Karpas-422 (cell line): ENCODE data around the gene MRPS2. TPM values are rescaled to one million over a fixed set of nuclear protein-coding genes. Genes with fewer than 3 reads are reported as not detected.

Experiments used
- DNase-seq: peaks from one replicate; pipeline ENCODE4 v3.0.0-alpha.2; 2015
- H2AFZ ChIP-seq: fragments of 200-600 bp; sonication (generic); 2 replicates; pipeline ENCODE4 v1.6.1; 2014; ENCODE audit warnings: antibody characterized with exemption, low read length, mixed read lengths
- H3K27ac ChIP-seq: fragments of 200-600 bp; sonication (generic); 2 replicates; pipeline ENCODE4 v1.5.1; 2014; ENCODE audit warnings: mild to moderate bottlenecking, low read length, moderate library complexity
- H3K27me3 ChIP-seq: fragments of 200-600 bp; sonication (generic); 2 replicates; pipeline ENCODE4 v1.6.1; 2014; ENCODE audit warnings: low read length, mixed read lengths
- H3K36me3 ChIP-seq: fragments of 200-600 bp; sonication (generic); 2 replicates; pipeline ENCODE4 v1.6.1; 2014; ENCODE audit warnings: low read length, mixed read lengths; ENCODE audit not compliant: insufficient read depth
- H3K4me1 ChIP-seq: fragments of 200-600 bp; sonication (generic); 2 replicates; pipeline ENCODE4 v1.6.1; 2014; ENCODE audit warnings: mild to moderate bottlenecking, low read length, mixed read lengths
- H3K4me2 ChIP-seq: fragments of 200-600 bp; sonication (generic); 2 replicates; pipeline ENCODE4 v1.6.1; 2014; ENCODE audit warnings: low read length, low read depth, mild to moderate bottlenecking; ENCODE audit not compliant: poor library complexity, severe bottlenecking
- H3K4me3 ChIP-seq: fragments of 200-600 bp; sonication (generic); 2 replicates; pipeline ENCODE4 v1.5.1; 2014; ENCODE audit warnings: mild to moderate bottlenecking, antibody characterized with exemption, low read length, mixed read lengths
- H3K79me2 ChIP-seq: fragments of 200-600 bp; sonication (generic); 2 replicates; pipeline ENCODE4 v1.6.1; 2014; ENCODE audit warnings: mild to moderate bottlenecking, low read length, mixed read lengths
- H3K9ac ChIP-seq: fragments of 200-600 bp; sonication (generic); 2 replicates; pipeline ENCODE4 v1.6.0; 2014; ENCODE audit warnings: low read length
- H3K9me2 ChIP-seq: fragments of 200-600 bp; sonication (generic), shearing (Covaris generic); replicated peaks from 2 replicates; pipeline ENCODE4 v1.6.0; 2014; ENCODE audit warnings: mild to moderate bottlenecking, low read length, moderate library complexity; ENCODE audit not compliant: insufficient read depth
- H3K9me3 ChIP-seq: fragments of 300-700, 200-600 bp; sonication (generic); 2 replicates; pipeline ENCODE4 v1.6.1; 2014; ENCODE audit warnings: low read length, mixed read lengths
- H4K20me1 ChIP-seq: fragments of 200-600 bp; sonication (generic); 2 replicates; pipeline ENCODE4 v1.6.1; 2014; ENCODE audit warnings: mild to moderate bottlenecking, antibody characterized with exemption, low read length, low read depth; ENCODE audit not compliant: insufficient read depth
- total RNA-seq: library from RNA; depleted of rRNA; stranded (reverse); fragments of >200 nt; shearing (Covaris generic); gene quantifications from 2 replicates; pipeline ENCODE4 v1.2.3, GENCODE V29; 2014; ENCODE audit warnings: low replicate concordance

MRPS2 gene
- total RNA-seq, 1 experiment from 2014 or later: 47.9 TPM

DNA sequence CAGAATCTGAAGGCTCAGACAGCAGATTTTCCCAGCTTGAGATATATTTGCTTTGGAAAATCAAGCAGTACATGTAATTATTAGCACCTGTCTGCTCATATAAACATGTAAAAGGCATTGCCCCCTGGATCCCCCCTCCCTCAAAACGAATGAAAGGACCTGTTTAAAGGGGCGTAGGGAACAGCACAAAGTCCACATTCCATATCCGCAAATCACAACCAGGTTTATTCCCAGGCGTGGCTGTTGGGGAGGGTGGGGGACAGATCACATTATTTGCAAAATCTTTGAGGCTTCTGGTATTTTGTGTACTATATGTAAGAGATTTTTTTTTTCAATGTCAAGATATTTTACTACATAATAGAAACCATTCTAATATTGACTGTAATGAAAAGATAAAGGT lies 8.7 kb upstream of the MRPS2 start:
- DNase-seq: no peak
- no peaks in the 10 kb centered on the region for H3K9me2 ChIP-seq
- H3K36me3 ChIP-seq: no peaks in the 10 kb centered on the region
- H3K9ac ChIP-seq: no peak overlapping the region
- no peaks in the 10 kb centered on the region for H3K79me2 ChIP-seq
- H3K4me3 ChIP-seq: no peak overlapping the region
- H3K4me1 ChIP-seq: no peaks in the 10 kb centered on the region
- no peak overlapping the region for H2AFZ ChIP-seq
- H3K4me2 ChIP-seq: no peak overlapping the region
- H4K20me1 ChIP-seq: no peaks in the 10 kb centered on the region
- no peaks in the 10 kb centered on the region for H3K9me3 ChIP-seq
- no peaks in the 10 kb centered on the region for H3K27me3 ChIP-seq
- no peak overlapping the region for H3K27ac ChIP-seq

DNA sequence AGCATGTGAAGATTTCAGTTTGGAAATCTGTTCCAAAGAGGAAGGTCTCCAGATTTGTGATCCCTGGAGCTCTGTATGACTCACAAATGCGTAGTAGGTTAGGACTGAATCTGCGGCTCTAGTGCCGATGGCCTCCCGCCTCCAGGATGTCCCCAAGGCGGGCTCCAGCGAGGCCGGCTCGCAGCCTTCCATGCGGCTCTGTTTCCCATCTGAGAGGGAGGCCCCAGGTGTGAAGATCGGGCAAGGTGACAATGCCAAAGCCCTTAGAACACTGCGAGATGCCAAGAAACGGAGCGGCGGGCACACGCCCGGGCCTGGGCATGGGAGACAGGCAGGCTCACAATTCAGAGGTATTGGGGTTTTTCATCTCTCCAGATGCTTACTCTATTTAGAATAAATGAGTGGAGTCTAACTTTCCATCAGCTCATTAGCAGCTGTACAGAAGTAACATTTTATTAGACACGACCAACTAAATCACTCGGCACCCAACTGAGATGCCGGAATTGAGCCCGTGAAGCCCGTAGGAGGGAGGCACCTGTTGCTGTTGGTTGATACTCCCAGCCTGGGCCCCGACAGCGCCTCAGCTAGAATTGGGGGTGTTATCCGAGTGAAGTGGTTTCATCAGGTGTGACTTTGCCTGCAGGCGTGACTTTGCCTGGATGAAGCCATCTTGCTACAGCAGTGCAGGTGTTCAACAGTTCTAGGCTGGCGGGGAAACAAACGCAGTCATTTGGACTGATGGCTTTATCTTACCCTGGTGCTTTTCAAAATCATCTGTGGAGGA lies 7.4 kb upstream of the MRPS2 start:
- no peaks in the 10 kb centered on the region for H3K36me3 ChIP-seq
- no peak overlapping the region for H3K4me3 ChIP-seq
- no peak overlapping the region for H2AFZ ChIP-seq
- no peaks in the 10 kb centered on the region for H3K9me3 ChIP-seq
- H3K4me1 ChIP-seq: no peaks in the 10 kb centered on the region
- H3K9ac ChIP-seq: no peak overlapping the region
- H3K4me2 ChIP-seq: no peak overlapping the region
- H3K27ac ChIP-seq: no peak overlapping the region
- H3K9me2 ChIP-seq: no peaks in the 10 kb centered on the region
- no peak for DNase-seq
- no peaks in the 10 kb centered on the region for H4K20me1 ChIP-seq
- no peaks in the 10 kb centered on the region for H3K27me3 ChIP-seq
- H3K79me2 ChIP-seq: no peaks in the 10 kb centered on the region

DNA sequence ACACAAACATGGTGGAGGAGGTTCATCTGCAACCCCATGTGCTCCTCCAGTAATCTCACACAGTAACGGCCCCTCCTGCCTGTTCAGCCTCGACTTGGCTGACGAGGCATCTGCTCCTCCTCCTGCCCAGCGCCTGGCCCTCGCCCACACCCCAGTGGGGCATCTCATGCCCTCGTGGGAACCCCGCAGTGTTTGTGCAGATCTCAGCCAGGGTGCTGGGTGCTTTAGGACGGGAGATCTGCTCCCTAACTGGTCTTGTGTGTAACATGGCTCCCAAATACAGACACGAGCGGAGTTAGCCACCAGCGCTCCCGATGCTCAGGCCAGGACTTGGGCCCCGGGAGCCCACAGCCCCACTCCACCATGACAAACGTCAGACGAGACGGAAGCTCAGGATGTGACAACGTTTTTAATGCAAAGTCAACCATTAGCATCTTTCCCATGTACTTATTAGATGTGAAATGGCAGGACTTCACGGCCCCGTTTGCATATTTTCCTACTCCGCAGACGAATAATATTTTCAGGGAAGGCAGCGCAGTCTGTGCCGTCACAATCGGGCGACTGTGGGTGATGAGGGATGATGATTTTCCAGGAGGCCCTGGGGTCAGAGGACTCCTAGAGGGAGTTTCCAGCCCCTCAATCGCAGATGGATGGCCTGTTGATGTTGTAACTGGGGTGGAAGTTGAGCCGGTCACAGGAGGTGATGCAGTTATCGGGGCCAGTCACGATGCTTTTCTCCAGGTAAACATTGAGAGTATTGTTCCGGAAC lies 5.5 kb upstream of the MRPS2 start:
- Histone ChIP-seq H3K27ac (no peak overlapping the region), H2AFZ (no peak overlapping the region), H3K27me3 (no peaks in the 10 kb centered on the region), H3K9ac (no peak overlapping the region), H4K20me1 (no peaks in the 10 kb centered on the region), H3K9me2 (no peaks in the 10 kb centered on the region), H3K36me3 (no peaks in the 10 kb centered on the region), H3K4me2 (no peak overlapping the region), H3K9me3 (no peaks in the 10 kb centered on the region), H3K4me3 (no peak overlapping the region), H3K79me2 (no peaks in the 10 kb centered on the region), H3K4me1 (peaks cover 9% of the 10 kb centered on the region)
- no peak for DNase-seq

DNA sequence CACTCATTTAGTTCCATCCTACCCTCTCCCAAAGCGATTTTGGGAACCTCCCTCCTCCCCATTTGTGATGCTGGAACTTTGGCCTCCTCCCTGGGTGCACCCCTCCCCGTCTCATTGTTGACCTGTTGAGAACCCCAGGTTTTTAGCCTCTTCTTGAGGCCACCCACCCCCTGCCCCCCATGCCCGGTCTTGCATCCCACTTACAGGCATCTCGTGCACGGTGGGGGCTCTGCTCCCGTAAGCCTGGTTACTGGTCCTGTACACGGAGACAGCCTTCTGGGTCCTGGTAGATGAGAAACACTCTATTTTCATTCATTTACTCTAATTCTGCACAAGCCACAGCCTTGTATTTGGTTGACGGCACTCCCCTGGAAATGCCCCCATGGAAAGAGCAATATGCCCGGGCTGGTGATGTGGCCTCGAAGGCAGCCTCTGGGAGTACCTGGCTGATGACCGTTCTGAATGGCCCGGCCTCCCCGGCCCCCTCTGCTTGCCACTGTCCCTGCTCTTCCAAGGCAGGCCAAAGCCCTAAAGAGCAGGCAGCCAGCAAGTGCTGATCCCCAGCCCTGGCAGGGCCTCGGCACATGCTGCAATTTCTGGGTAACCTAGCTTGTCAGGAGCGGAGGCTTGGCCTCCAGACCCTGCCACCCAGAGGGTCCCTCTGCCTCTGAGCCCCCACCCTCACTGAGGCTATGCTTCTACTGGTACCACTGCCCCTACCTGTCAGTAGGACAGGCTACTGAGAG lies 1.9 kb upstream of the MRPS2 start:
- Histone ChIP-seq H3K27ac (no peak overlapping the region), H4K20me1 (peaks cover 23% of the 10 kb centered on the region), H3K4me3 (no peak overlapping the region), H3K9me2 (no peaks in the 10 kb centered on the region), H3K79me2 (peaks cover 22% of the 10 kb centered on the region), H3K4me1 (peaks cover 23% of the 10 kb centered on the region), H3K27me3 (no peaks in the 10 kb centered on the region), H3K9ac (no peak overlapping the region), H3K4me2 (no peak overlapping the region), H3K9me3 (no peaks in the 10 kb centered on the region), H2AFZ (no peak overlapping the region), H3K36me3 (peaks cover 4% of the 10 kb centered on the region)
- DNase-seq: no peak

DNA sequence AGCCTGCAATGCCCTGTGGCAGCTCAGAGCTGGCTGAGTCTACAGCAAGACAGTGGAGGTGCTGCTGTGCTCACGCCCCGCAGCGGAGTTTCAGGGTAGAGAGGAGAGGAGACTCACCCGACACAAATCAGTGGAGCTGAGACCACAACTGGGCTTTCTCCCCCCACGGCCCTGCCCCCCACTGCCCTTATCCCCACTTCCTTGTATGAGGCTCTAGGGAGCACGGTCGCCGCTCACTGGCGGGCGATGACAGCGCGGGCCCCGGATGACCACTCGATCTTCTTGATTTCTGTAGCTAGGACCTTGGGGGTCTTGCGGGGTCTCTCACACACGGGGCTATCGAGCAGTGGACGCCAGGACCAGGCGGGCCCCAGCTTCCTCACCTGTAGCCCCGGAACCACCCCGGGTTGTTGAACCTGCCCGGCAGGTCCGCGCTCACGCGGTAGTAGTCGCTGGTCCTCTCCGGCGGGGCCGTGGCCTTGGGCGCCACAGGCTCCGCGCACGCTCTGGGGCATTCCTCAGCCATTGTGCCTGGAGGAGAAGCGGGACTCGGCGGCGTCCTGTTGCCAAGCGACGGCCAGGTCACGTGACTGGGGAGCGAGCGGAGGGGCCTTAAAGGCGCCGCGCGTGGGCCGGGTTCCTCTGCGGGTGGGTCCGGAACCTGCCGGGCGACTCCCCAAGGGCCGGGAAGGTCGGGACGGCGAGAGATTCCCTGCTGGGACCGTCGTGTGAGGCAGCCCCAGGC lies 984 bp upstream of the MRPS2 start:
- H3K27ac ChIP-seq: no peak overlapping the region
- DNase-seq: peak; percentile 87

DNA sequence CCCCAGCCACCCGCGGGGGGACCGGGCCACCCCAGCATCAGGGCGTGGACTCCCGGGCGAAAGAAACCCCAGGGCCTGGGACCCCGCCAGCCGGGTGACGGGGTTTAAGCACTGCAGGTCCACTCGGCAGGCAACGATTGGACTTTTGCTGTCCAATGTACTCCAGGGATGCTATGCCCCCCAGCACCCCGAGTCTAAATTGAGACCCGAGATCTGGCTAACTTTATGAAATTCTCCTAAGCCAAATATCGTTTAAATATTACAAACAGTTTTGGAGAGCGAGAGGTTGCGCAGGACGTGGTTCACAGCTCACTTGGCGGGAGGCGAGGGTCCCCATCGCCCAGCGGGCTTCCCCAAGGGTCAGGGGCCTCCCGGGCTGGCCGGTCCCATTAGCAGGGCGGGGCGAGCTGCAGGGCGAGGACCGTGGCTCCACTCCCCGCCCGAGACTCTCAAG lies 384 bp upstream of the MRPS2 start:
- Histone ChIP-seq H3K27ac (no peak overlapping the region), H3K4me2 (peak overlapping the region; percentile 98), H3K4me1 (peaks cover 23% of the 10 kb centered on the region), H3K36me3 (peaks cover 8% of the 10 kb centered on the region), H3K4me3 (peak overlapping the region; percentile 98), H4K20me1 (peaks cover 33% of the 10 kb centered on the region), H3K79me2 (peaks cover 22% of the 10 kb centered on the region), H3K9ac (peak overlapping the region; percentile 99), H3K9me2 (no peaks in the 10 kb centered on the region), H2AFZ (peak overlapping the region; percentile 92), H3K9me3 (no peaks in the 10 kb centered on the region), H3K27me3 (no peaks in the 10 kb centered on the region)
- DNase-seq: no peak

More for the DNA sequence above, 984 bp upstream of the MRPS2 start:
- peak overlapping the region; percentile 92 for H2AFZ ChIP-seq
- no peaks in the 10 kb centered on the region for H3K9me2 ChIP-seq
- H3K79me2 ChIP-seq: peaks cover 22% of the 10 kb centered on the region
- H3K9ac ChIP-seq: peak overlapping the region; percentile 99
- no peaks in the 10 kb centered on the region for H3K9me3 ChIP-seq
- peaks cover 4% of the 10 kb centered on the region for H3K36me3 ChIP-seq
- peaks cover 23% of the 10 kb centered on the region for H3K4me1 ChIP-seq
- H3K27me3 ChIP-seq: no peaks in the 10 kb centered on the region
- peak overlapping the region; percentile 98 for H3K4me2 ChIP-seq
- peak overlapping the region; percentile 98 for H3K4me3 ChIP-seq
- H4K20me1 ChIP-seq: peaks cover 32% of the 10 kb centered on the region

DNA sequence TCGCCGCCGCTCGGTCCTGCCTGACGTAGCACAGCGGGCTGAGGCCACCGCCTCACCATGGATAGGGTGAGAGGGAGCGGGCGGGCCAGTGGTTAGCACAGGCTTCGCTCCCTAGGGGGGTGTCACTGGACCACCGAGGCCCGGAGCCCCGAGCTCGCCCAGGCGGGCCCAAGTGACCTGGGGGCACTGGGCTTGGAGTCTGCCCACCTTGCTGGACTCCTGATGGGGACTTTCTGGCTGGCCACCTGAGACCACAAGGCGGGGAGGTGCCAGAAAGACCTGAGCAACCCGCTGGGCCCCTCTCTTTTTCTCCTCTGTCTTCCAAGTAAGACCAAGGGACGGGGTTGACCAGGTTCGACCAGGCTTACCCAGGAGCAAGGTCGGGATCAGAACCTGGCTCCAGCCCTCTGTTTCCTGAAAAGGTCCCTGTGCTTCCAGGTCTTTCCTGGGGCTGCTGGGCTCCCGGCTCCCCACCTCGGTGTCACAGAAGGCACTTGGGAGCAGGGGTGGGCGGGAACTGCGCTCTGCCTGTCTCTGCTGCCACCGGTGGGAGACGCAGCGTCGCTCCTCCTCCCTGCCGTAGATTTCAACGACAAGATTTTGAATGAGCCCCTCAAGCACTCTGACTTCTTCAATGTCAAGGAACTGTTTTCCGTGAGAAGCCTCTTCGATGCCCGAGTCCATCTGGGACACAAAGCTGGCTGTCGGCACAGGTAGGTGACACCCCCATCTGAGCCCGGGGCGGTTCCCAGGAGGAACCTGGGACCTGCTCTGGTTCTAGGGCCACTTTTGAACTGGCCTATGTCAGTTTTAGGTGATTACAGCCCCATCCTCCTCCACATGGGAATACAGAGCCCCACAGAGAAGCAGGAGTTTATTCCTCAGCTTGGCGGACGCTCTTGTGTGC lies 1.0 kb downstream of the MRPS2 start:
- no peak for DNase-seq
- H4K20me1 ChIP-seq: peaks cover 36% of the 10 kb centered on the region
- peak overlapping the region; percentile 98 for H3K4me3 ChIP-seq
- H3K9me2 ChIP-seq: no peaks in the 10 kb centered on the region
- H2AFZ ChIP-seq: peak overlapping the region; percentile 50; the same call in 1 of the 2 replicates
- peaks cover 23% of the 10 kb centered on the region for H3K4me1 ChIP-seq
- no peaks in the 10 kb centered on the region for H3K9me3 ChIP-seq
- no peak overlapping the region for H3K27ac ChIP-seq
- peak overlapping the region; percentile 98 for H3K4me2 ChIP-seq
- H3K36me3 ChIP-seq: peaks cover 8% of the 10 kb centered on the region
- no peaks in the 10 kb centered on the region for H3K27me3 ChIP-seq
- peak overlapping the region; percentile 99 for H3K9ac ChIP-seq
- H3K79me2 ChIP-seq: peaks cover 22% of the 10 kb centered on the region
